ENCODE measurements around the gene GIMAP5. TPM values are rescaled to one million over a fixed set of nuclear protein-coding genes. Genes with fewer than 3 reads are reported as not detected.
A peak's percentile ranks its signal among the peaks of the same experiment; 100 is the strongest.

Gene GIMAP5
- 1 to 10 TPM in 1 of 8 experiments, under 1 TPM in 4, not detected in 3; 0.17 to 2.0 (median 0.80) TPM for total RNA-seq

- 0 to 80% (median 36%) methylated on average over 1 to 10 of the region's 14 CpGs; no CpG with 5 or more reads in 4 of the 10 experiments for WGBS, 10 experiments
- Histone ChIP-seq H3K4me1 (replicated peaks in 1 of 2) (peaks cover 0 to 9% of the 10 kb centered on the region in 2 donors), H3K4me3 (no peak within 1 kb of the TSS), H3K27ac (no peak within 1 kb of the TSS)
- ATAC-seq (replicated peaks in 6 of 8), result peak in 2 of 8 experiments; percentile 59 to 63
- in situ Hi-C loops (cut with MboI; ENCODE audit: low pct_unique_long_range_greater_than_20kb in 2 of 9, low sequenced_read_pairs in 9 of 9, unreplicated experiment in 9 of 9), result no loop called here
Measured at GRCh38 chr7:150737265-150738055, at the start of gene GIMAP5. GIMAP5 (plus strand) TSS chr7:150737418; CDS start chr7:150740885, 3,467 bp downstream.

GRCh38 chr7:150688630-150689029 is 48.6 kb upstream of the GIMAP5 start:
- WGBS, 10 experiments, result 40 to 100% (median 86%) methylated on average over 1 to 4 of the region's 6 CpGs; no CpG with 5 or more reads in 3 of the 10 experiments
- no peaks in the 10 kb centered on the region for H3K4me1 ChIP-seq (replicated peaks in 1 of 2)
- ATAC-seq (replicated peaks in 6 of 8), result no peak
- no peak overlapping the region for H3K27ac ChIP-seq
- no peak overlapping the region for H3K4me3 ChIP-seq
- in situ Hi-C loops (cut with MboI; ENCODE audit: low pct_unique_long_range_greater_than_20kb in 2 of 9, low sequenced_read_pairs in 9 of 9, unreplicated experiment in 9 of 9), result no loop called here

GRCh38 chr7:150695654-150696053 is 41.6 kb upstream of the GIMAP5 start:
- 0 to 75% (median 40%) methylated on average over 1 to 2 of the region's 2 CpGs; no CpG with 5 or more reads in 4 of the 10 experiments for WGBS, 10 experiments
- in situ Hi-C loops (cut with MboI; ENCODE audit: low pct_unique_long_range_greater_than_20kb in 2 of 9, low sequenced_read_pairs in 9 of 9, unreplicated experiment in 9 of 9), result no loop called here

GRCh38 chr7:150703209-150703608 is 34.0 kb upstream of the GIMAP5 start:
- in situ Hi-C loops (cut with MboI; ENCODE audit: low pct_unique_long_range_greater_than_20kb in 2 of 9, low sequenced_read_pairs in 9 of 9, unreplicated experiment in 9 of 9), result no loop called here
- Histone ChIP-seq H3K4me3 (no peak overlapping the region), H3K4me1 (replicated peaks in 1 of 2) (no peaks in the 10 kb centered on the region), H3K27ac (no peak overlapping the region)
- WGBS, 10 experiments, result 0 to 100% (median 50%) methylated on average over 1 of the region's 1 CpG; no CpG with 5 or more reads in 1 of the 10 experiments
- ATAC-seq (replicated peaks in 6 of 8), result no peak

More at GRCh38 chr7:150695654-150696053, 41.6 kb upstream of the GIMAP5 start:
- Histone ChIP-seq H3K4me3 (no peak overlapping the region), H3K4me1 (replicated peaks in 1 of 2) (no peaks in the 10 kb centered on the region), H3K27ac (no peak overlapping the region)
- ATAC-seq (replicated peaks in 6 of 8), result no peak

- WGBS, 10 experiments, result 20 to 100% (median 67%) methylated on average over 1 to 4 of the region's 4 CpGs; no CpG with 5 or more reads in 5 of the 10 experiments
- no peak for ATAC-seq (replicated peaks in 6 of 8)
- Histone ChIP-seq H3K4me3 (no peak overlapping the region), H3K27ac (no peak overlapping the region), H3K4me1 (replicated peaks in 1 of 2) (no peaks in the 10 kb centered on the region)
- in situ Hi-C loops (cut with MboI; ENCODE audit: low pct_unique_long_range_greater_than_20kb in 2 of 9, low sequenced_read_pairs in 9 of 9, unreplicated experiment in 9 of 9), result no loop called here
Measured at GRCh38 chr7:150715293-150715692, 21.9 kb upstream of the GIMAP5 start.

- H3K27ac ChIP-seq, result no peak overlapping the region
- WGBS, 10 experiments, result 0 to 67% (median 40%) methylated on average over 1 to 3 of the region's 4 CpGs; no CpG with 5 or more reads in 3 of the 10 experiments
- in situ Hi-C loops (cut with MboI; ENCODE audit: low pct_unique_long_range_greater_than_20kb in 2 of 9, low sequenced_read_pairs in 9 of 9, unreplicated experiment in 9 of 9), result no loop called here
Measured at GRCh38 chr7:150715738-150716137, 21.5 kb upstream of the GIMAP5 start.

GRCh38 chr7:150716368-150716767 is 20.9 kb upstream of the GIMAP5 start, which contains the start of gene GIMAP1:
GIMAP1 (plus strand) TSS chr7:150716613; CDS start chr7:150719048, 2,435 bp downstream.
- Histone ChIP-seq H3K4me3 (no peak within 1 kb of the TSS), H3K4me1 (replicated peaks in 1 of 2) (no peaks in the 10 kb centered on the region), H3K27ac (no peak within 1 kb of the TSS)
- 0 to 80% (median 58%) methylated on average over 1 to 4 of the region's 5 CpGs; no CpG with 5 or more reads in 3 of the 10 experiments for WGBS, 10 experiments
- in situ Hi-C loops (cut with MboI; ENCODE audit: low pct_unique_long_range_greater_than_20kb in 2 of 9, low sequenced_read_pairs in 9 of 9, unreplicated experiment in 9 of 9), result no loop called here
- no peak for ATAC-seq (replicated peaks in 6 of 8)

More at GRCh38 chr7:150715738-150716137, 21.5 kb upstream of the GIMAP5 start:
- no peaks in the 10 kb centered on the region for H3K4me1 ChIP-seq (replicated peaks in 1 of 2)
- no peak overlapping the region for H3K4me3 ChIP-seq
- no peak for ATAC-seq (replicated peaks in 6 of 8)

GRCh38 chr7:150716939-150717338 is 20.3 kb upstream of the GIMAP5 start:
- 0 to 91% (median 57%) methylated on average over 1 to 4 of the region's 4 CpGs; no CpG with 5 or more reads in 3 of the 10 experiments for WGBS, 10 experiments
- Histone ChIP-seq H3K27ac (no peak overlapping the region), H3K4me1 (replicated peaks in 1 of 2) (no peaks in the 10 kb centered on the region), H3K4me3 (no peak overlapping the region)
- ATAC-seq (replicated peaks in 6 of 8), result no peak
- in situ Hi-C loops (cut with MboI; ENCODE audit: low pct_unique_long_range_greater_than_20kb in 2 of 9, low sequenced_read_pairs in 9 of 9, unreplicated experiment in 9 of 9), result no loop called here

GRCh38 chr7:150717814-150718420 is 19.3 kb upstream of the GIMAP5 start:
- WGBS, 10 experiments, result 0 to 76% (median 40%) methylated on average over 1 to 4 of the region's 4 CpGs; no CpG with 5 or more reads in 1 of the 10 experiments
- Histone ChIP-seq H3K4me3 (no peak overlapping the region), H3K4me1 (replicated peaks in 1 of 2) (no peaks in the 10 kb centered on the region), H3K27ac (no peak overlapping the region)
- no peak for ATAC-seq (replicated peaks in 6 of 8)
- in situ Hi-C loops (cut with MboI; ENCODE audit: low pct_unique_long_range_greater_than_20kb in 2 of 9, low sequenced_read_pairs in 9 of 9, unreplicated experiment in 9 of 9), result no loop called here

- no peak overlapping the region for H3K4me3 ChIP-seq
- ATAC-seq (replicated peaks in 6 of 8), result no peak
- H3K4me1 ChIP-seq (replicated peaks in 1 of 2), result no peaks in the 10 kb centered on the region
- H3K27ac ChIP-seq, result no peak overlapping the region
- 66 to 83% (median 69%) methylated on average over 2 to 3 of the region's 4 CpGs; no CpG with 5 or more reads in 5 of the 10 experiments for WGBS, 10 experiments
- in situ Hi-C loops (cut with MboI; ENCODE audit: low pct_unique_long_range_greater_than_20kb in 2 of 9, low sequenced_read_pairs in 9 of 9, unreplicated experiment in 9 of 9), result no loop called here
Measured at GRCh38 chr7:150719436-150719835, 17.8 kb upstream of the GIMAP5 start.

GRCh38 chr7:150719960-150720891 is 17.0 kb upstream of the GIMAP5 start:
- Histone ChIP-seq H3K4me3 (no peak overlapping the region), H3K27ac (no peak overlapping the region), H3K4me1 (replicated peaks in 1 of 2) (no peaks in the 10 kb centered on the region)
- 32 to 93% (median 90%) methylated on average over 2 to 28 of the region's 52 CpGs; no CpG with 5 or more reads in 5 of the 10 experiments for WGBS, 10 experiments
- ATAC-seq (replicated peaks in 6 of 8), result no peak
- in situ Hi-C loops (cut with MboI; ENCODE audit: low pct_unique_long_range_greater_than_20kb in 2 of 9, low sequenced_read_pairs in 9 of 9, unreplicated experiment in 9 of 9), result no loop called here

- H3K4me3 ChIP-seq, result no peak overlapping the region
Measured at GRCh38 chr7:150721970-150722373, 15.2 kb upstream of the GIMAP5 start.

More at GRCh38 chr7:150721970-150722373, 15.2 kb upstream of the GIMAP5 start:
- ATAC-seq (replicated peaks in 6 of 8), result no peak
- no peaks in the 10 kb centered on the region for H3K4me1 ChIP-seq (replicated peaks in 1 of 2)
- in situ Hi-C loops (cut with MboI; ENCODE audit: low pct_unique_long_range_greater_than_20kb in 2 of 9, low sequenced_read_pairs in 9 of 9, unreplicated experiment in 9 of 9), result no loop called here
- 40 to 95% (median 78%) methylated on average over 1 to 8 of the region's 11 CpGs; no CpG with 5 or more reads in 2 of the 10 experiments for WGBS, 10 experiments
- no peak overlapping the region for H3K27ac ChIP-seq

Data from motor neuron (in vitro differentiated cells).